Measurements from ENCODE around the gene SREBF2.

SREBF2 gene

DNA sequence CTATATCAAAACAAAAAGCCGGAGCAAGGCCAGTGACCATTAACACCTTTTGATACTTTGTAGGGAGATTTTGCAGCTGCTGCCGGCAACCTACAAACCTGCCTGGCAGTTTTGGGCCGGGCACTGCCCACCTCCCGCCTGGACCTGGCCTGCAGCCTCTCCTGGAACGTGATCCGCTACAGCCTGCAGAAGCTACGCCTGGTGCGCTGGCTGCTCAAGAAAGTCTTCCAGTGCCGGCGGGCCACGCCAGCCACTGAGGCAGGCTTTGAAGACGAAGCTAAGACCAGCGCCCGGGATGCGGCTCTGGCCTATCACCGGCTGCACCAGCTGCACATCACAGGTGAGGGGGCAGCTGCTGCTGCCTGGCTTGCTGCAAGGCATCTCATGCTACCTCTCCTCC is 47.7 kb downstream of the SREBF2 start:
- no peak for DNase-seq

DNA sequence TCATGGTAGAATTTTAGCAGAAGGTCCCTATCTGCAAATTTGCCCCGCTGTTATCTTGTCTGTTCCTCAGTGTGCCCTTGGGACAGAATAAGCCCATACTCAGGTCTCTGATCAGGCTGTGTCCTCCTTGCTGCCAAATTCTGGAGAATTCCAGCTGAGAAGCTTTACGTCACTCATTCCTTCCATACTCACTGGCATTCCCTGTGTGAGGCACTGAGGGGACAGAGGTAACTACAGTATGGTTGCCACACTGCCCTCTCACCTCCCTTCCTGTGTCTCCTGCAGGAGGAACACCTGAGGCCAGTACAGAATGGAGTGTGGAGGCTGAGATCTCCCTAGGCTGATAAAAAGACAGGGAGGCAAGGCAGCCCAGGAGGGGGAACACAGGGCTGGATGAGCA is 50.5 kb downstream of the SREBF2 start:
- no peak for DNase-seq

- DNase-seq: no peak
These were observed 52.2 kb downstream of the SREBF2 start for GRCh38 chr22:41885116-41885515.

DNA sequence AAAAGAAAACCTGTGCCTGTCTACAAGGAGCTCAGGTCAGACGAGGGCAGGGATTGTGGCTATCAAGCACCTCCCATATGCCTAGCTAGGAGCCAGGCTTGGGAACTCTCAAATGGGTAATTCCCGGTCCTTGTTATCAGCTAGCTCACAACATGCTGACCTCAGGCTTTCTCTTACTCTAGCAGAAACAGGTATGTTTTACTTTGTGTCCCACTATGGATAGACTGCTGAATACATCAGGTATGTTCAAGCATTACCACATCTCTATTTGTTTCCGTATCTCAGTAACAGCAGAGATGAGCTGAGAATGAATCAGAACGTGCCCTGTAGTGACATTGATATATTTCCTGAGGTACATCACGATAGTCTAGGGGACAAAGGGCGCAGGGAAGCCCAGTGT is 52.6 kb downstream of the SREBF2 start:
- no peak for DNase-seq

GRCh38 chr22:41888627-41889200 is 55.8 kb downstream of the SREBF2 start:
- DNase-seq: no peak

DNA sequence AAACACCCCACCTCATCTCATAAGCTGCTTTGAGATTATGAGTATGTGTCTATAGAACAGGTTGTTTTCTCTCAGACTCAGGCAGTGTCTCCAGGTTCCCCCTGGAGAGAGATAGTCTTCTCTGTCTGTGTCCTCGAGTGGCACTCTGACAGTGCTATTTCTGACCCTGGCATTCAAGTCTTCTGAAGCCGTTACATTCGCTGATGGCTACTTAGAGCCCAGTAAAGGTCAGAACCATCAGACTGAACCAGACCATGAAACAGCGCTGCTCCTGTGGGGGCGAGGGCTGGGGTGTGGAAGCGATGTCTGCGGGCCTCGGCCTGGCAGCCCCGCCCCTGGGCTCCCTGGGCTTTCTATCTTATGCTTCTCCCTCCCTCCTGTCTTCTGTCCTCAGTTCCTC is 58.5 kb downstream of the SREBF2 start:
- DNase-seq: no peak

GRCh38 chr22:41892721-41893120 is 59.8 kb downstream of the SREBF2 start:
- DNase-seq: no peak

DNA sequence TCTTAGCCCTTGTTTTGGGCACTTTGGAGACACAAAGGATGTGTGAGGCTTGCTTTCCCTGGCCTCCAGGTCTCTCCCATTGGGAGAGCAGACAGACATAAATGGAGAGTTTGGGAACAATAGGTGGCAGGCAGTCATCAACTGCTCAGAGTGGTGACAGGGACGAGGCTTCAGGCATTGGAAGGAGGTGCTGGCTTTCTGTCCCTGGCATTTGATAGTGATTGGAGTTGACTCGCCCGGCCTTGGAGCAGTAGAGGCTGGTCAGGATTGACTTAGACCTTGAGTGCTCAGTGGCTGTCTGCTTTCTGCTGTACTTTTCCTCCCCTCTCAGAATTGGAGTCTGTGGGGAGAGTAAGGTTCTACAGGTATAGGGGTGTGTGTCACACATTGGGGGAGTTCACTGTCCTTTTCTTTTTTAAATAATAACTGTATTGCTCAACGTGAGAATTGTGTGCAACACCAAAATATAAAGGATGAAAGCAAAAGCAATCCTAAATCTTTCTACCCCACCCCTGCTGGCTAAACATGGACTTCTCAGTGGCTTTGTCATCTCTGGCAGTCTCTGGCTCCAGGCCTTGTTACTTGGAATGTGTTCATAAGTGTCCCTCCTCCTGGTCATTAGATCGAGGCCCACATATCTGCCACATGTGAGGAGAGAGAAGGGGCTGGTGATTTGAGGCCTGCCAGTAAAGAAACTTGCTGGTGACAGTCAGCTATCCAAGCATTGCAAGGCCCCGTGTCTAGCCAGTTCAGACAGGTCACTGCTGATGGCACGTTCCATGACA is 60.9 kb downstream of the SREBF2 start:
- no peak for DNase-seq

DNA sequence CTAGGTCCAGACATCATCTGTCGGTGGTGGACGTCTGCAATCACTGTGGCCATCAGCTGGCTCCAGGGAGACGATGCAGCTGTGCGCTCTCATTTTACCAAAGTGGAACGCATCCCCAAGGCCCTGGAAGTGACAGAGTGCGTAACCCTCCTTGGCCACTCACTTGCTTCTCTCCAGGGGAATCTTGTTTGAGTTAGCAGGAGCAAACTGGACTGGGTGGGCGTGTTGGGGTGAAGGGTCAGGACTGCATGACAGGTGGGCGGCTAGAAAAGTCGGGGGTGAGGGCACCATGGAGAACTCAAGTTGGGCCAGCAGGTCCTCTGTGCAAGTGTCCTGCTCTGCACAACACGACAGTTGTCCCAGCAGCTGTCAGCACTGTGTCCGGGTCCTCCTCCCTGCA is 65.7 kb downstream of the SREBF2 start:
- no peak for DNase-seq

DNA sequence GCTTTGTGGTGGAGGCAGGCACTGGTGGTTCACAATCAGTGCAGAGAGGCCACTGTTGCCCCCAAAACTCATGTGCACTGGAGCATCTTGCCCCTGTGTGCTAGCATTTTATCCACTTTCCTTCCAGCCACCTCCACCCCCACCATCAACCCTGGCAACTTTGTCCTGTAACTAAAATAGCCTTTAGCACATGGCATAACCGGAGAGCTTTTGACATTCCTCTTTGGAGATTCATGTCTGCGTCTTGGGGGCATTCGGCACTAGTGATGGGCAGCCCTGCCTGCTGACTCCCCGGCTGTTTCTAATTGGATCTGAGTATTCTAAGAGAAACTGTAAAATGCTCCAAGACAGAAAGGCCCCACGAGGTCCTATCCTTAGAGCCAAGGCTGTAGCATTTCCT is 66.2 kb downstream of the SREBF2 start:
- DNase-seq: no peak

- DNase-seq: no peak
These were observed 67.2 kb downstream of the SREBF2 start for GRCh38 chr22:41899992-41900651.

GRCh38 chr22:41900652-41901312 is 67.9 kb downstream of the SREBF2 start:
- no peak for DNase-seq

DNA sequence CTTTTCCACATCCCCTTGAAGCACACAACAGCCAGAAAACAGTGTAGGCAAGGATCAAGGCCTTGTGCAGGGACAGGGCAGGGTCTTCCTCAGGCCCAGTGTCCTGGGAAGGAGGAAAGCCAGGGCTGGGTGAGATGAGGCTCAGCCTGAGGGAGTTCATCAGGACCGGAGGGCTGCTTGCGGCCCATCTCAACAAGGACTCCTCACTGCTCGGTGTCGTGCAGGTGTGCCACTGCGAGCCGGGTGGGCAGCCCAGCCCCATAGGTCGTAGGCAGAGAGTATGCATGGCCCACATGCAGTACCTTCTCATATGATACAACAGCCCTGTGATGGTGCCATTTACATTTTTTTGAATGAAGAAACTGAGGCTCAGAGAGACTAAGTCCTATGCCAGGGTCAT is 69.1 kb downstream of the SREBF2 start:
- no peak for DNase-seq

DNA sequence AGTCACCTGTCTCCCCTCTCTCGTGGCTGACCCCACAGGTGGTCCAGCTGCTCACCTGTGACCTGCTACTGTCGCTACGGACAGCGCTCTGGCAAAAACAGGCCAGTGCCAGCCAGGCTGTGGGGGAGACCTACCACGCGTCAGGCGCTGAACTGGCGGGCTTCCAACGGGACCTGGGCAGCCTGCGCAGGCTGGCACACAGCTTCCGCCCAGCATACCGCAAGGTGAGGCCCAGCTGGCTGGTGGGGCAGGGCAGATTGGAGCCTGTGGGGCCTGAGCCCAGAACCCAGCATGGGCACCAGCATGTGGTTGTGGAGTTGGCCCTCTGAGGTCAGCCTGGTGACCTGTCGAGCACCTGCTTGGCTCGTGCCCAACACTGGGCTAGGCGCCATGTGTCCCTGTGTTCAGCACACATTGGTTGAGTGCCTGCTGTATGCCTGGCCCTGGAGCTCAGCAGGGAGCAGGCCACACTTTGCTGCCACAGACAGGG is 70.1 kb downstream of the SREBF2 start:
- no peak for DNase-seq

DNA sequence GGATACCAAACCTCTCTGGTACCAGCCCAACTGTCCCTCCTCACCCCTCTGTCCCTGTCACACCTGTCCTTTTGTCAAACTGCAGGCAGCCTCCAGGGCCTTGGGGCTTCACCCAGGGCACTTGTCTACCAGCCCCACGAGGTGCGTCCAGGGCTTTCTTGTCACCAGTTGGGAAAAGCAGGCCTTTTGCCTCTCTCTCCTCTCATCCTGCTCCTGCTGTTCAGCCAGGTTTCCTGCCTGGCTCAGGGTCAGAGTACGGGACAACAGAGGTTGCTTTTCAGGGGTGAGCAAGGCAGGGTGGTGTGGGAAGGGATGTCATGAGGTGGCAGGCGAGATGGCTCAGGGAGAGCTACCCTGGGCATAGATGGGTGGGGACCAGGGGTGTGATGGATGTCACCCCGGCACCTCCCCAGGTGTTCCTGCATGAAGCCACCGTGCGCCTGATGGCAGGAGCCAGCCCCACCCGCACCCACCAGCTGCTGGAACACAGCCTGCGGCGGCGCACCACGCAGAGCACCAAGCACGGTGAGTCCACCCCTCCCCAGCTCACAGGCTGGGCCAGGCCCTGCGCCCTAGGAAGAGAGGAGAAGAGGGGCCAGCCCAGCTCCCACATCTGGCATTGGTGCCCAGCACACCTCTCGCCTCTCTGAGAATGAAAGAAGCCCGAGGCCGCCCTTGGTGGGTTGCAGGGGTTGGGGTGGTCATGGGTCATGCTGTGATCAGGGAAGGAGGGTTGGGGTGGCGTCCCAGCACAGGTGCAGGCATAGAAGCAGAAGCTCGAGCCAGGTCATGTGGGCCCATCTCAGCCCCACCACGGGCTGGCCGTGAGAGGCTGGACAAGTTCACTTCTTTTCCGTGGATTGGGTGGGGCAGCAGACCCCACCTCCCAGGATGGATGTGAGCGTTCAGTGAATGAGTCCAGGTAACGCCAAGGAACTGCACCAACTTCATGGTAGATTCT is 71.8 kb downstream of the SREBF2 start:
- DNase-seq: no peak

- DNase-seq: no peak
These were observed 72.7 kb downstream of the SREBF2 start for GRCh38 chr22:41905411-41906202.

GRCh38 chr22:41906822-41907221 is 73.9 kb downstream of the SREBF2 start:
- DNase-seq: no peak

- DNase-seq: no peak
These were observed 74.8 kb downstream of the SREBF2 start for GRCh38 chr22:41907436-41908401.

DNA sequence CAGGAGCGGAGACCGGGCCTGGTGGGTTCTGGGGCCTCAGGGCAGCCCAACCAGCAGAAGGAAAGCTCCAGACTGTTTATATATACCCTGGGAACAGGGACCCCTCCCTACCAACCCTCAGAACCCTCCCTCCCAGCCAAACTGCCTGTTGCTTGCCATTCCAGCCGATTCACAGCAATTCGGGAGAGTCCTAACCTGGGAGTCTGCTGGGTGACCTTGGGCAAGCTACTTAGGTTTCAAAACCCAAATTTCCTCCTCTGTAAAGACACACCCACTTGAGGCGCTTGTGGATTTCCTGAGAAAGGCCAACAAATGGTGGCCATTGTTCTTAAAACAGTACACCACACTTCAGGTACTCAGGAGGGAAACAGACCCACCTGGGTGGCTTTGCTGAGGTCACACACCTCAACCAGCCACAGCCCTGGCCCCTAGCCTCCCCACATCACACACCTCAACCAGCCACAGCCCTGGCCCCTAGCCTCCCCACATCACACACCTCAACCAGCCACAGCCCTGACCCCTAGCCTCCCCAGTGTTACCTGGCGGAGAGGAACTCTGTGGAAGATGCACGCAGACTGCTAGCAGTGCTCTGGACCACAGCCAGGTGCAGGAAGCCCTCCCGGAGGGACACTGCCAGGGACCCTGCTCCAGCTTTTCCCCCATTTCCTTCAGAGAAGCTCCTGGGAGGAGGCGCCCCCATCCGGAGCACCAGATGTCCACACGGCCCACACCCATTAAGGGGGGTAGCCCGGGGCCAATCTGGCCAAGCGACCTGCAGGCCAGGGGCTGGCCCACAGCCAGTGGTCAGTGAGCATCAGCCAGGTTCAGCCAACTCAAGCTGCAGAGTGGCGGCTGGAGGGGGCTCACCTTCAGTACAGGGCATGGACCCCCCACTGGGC is 75.8 kb downstream of the SREBF2 start:
- DNase-seq: no peak

All from GDM1 (cell line).